ENCODE measurements around the gene CFAP77. TPM values are rescaled to one million over a fixed set of nuclear protein-coding genes. Genes with fewer than 3 reads are reported as not detected.

The CFAP77 gene
- total RNA-seq, 1 donor from 2014 or later, result 0.36 TPM

DNA sequence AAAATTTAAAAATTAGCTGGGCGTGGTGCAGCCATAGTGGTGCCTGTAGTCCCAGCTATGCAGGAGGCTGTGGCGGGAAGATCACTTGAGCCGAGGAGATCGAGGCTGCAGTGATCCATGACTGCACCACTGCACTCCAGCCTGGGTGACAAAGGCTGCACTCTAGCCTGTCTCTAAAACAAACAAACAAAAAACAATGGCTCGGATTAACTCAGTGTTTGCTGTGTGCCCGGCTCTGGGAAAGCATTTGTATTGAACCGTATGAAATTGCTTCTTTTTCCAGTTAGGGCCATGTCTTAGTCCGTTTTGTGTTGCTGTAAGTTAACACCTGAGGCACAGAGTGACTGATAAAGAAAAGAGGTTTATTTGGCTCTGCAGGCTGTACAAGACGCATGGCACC lies 62.6 kb downstream of the CFAP77 start:
- Histone ChIP-seq H2AFZ (ENCODE audit: low read depth, low read length) (no peak overlapping the region), H3K4me3 (ENCODE audit: insufficient read depth, low read depth, low read length) (no peak overlapping the region), H3K4me2 (ENCODE audit: low read length) (no peak overlapping the region), H3K79me2 (ENCODE audit: insufficient read depth, low read length) (no peaks in the 10 kb centered on the region), H3K27ac (ENCODE audit: low read depth, low read length) (no peak overlapping the region), H3K27me3 (ENCODE audit: insufficient read depth, low read length) (peaks cover 6% of the 10 kb centered on the region), H4K20me1 (ENCODE audit: insufficient read depth, low read length) (no peaks in the 10 kb centered on the region), H3K9ac (ENCODE audit: low read length) (no peak overlapping the region), H3K36me3 (ENCODE audit: insufficient read depth, low read length) (no peaks in the 10 kb centered on the region), H3K4me1 (ENCODE audit: insufficient read depth, low read length) (no peaks in the 10 kb centered on the region), H3K9me3 (ENCODE audit: insufficient read depth, low read depth, low read length) (no peaks in the 10 kb centered on the region)
- no peak for FAIRE-seq
- no peak overlapping the region for H3K4me3 Mint-ChIP-seq (ENCODE audit: unreplicated experiment)
- H3K9me3 Mint-ChIP-seq (ENCODE audit: unreplicated experiment), result peaks cover 6% of the 10 kb centered on the region
- peaks cover 29% of the 10 kb centered on the region for H3K27me3 Mint-ChIP-seq (ENCODE audit: low read depth, unreplicated experiment)
- peaks cover 2% of the 10 kb centered on the region for H3K36me3 Mint-ChIP-seq (ENCODE audit: low read depth, unreplicated experiment)
- TF ChIP-seq CTCF (IDR thresholded peaks at IDR 0.05; ENCODE audit: insufficient read depth, low read depth, low read length), result no peak
- TF ChIP-seq EZH2 (IDR thresholded peaks at IDR 0.05; ENCODE audit: insufficient read depth, low read length), result no peak
- H3K27ac Mint-ChIP-seq (ENCODE audit: unreplicated experiment), result no peak overlapping the region
- DNase-seq (ENCODE audit: low read depth), result no peak
- H3K4me1 Mint-ChIP-seq (ENCODE audit: low read depth, unreplicated experiment), result peaks cover 8% of the 10 kb centered on the region

- peaks cover 36% of the 10 kb centered on the region for H3K27me3 Mint-ChIP-seq (ENCODE audit: low read depth, unreplicated experiment)
- peaks cover 3% of the 10 kb centered on the region for H3K9me3 Mint-ChIP-seq (ENCODE audit: unreplicated experiment)
Measured at GRCh38 chr9:132474253-132474652, 64.2 kb downstream of the CFAP77 start.

More at GRCh38 chr9:132474253-132474652, 64.2 kb downstream of the CFAP77 start:
- Histone ChIP-seq H4K20me1 (ENCODE audit: insufficient read depth, low read length) (no peaks in the 10 kb centered on the region), H3K4me1 (ENCODE audit: insufficient read depth, low read length) (no peaks in the 10 kb centered on the region), H2AFZ (ENCODE audit: low read depth, low read length) (no peak overlapping the region), H3K79me2 (ENCODE audit: insufficient read depth, low read length) (no peaks in the 10 kb centered on the region), H3K4me3 (ENCODE audit: insufficient read depth, low read depth, low read length) (no peak overlapping the region), H3K4me2 (ENCODE audit: low read length) (no peak overlapping the region), H3K36me3 (ENCODE audit: insufficient read depth, low read length) (no peaks in the 10 kb centered on the region), H3K27me3 (ENCODE audit: insufficient read depth, low read length) (peaks cover 16% of the 10 kb centered on the region), H3K9ac (ENCODE audit: low read length) (no peak overlapping the region), H3K27ac (ENCODE audit: low read depth, low read length) (no peak overlapping the region), H3K9me3 (ENCODE audit: insufficient read depth, low read depth, low read length) (no peaks in the 10 kb centered on the region)
- FAIRE-seq (no peak), DNase-seq (ENCODE audit: low read depth) (no peak)
- Mint-ChIP-seq H3K4me1 (ENCODE audit: low read depth, unreplicated experiment) (peaks cover 8% of the 10 kb centered on the region), H3K27ac (ENCODE audit: unreplicated experiment) (no peak overlapping the region), H3K4me3 (ENCODE audit: unreplicated experiment) (no peak overlapping the region), H3K36me3 (ENCODE audit: low read depth, unreplicated experiment) (peaks cover 2% of the 10 kb centered on the region)
- no peak for TF ChIP-seq EZH2 (IDR thresholded peaks at IDR 0.05; ENCODE audit: insufficient read depth, low read length)
- no peak for TF ChIP-seq CTCF (IDR thresholded peaks at IDR 0.05; ENCODE audit: insufficient read depth, low read depth, low read length)
